SK-N-SH (cell line): ENCODE data around the gene PDF. TPM values are rescaled to one million over a fixed set of nuclear protein-coding genes. Genes with fewer than 3 reads are reported as not detected.

Experiments
- CTCF ChIA-PET: fragments of 300-600, 350-600 bp; formaldehyde crosslinking; extraction: SDS; loops from one replicate; lab custom pipeline; 2021; lab: Yijun Ruan, JAX
- POLR2A ChIA-PET: fragments of 350-600 bp; sonication (Branson Sonifier 250); formaldehyde crosslinking; extraction: SDS; loops from one replicate; lab custom pipeline; 2020; ENCODE audit warnings: antibody characterized with exemption, inconsistent platforms; lab: Yijun Ruan, JAX
- DNase-seq: peaks from one replicate; pipeline ENCODE4 v3.0.0; 2012
- H2AFZ ChIP-seq: fragments of 200-600 bp; sonication (generic); 2 replicates; pipeline ENCODE4 v1.8.1; 2016; ENCODE audit warnings: antibody characterized with exemption, mild to moderate bottlenecking, low read depth
- H3F3A ChIP-seq: fragments of 200-600 bp; sonication (generic); replicated peaks from 2 replicates; pipeline ENCODE3; 2016; ENCODE audit warnings: antibody characterized with exemption, mild to moderate bottlenecking; ENCODE audit not compliant: insufficient read depth
- H3K27ac ChIP-seq, 2 experiments: fragments of 200-500 bp in 1 of 2; fragments of 200-600 bp in 1 of 2; sonication (Bioruptor generic) in 1 of 2; sonication (generic), shearing (Covaris generic) in 1 of 2; 2 replicates each; pipeline versions ENCODE4 v1.5.1 to v1.6.1; 2014 to 2016; ENCODE audit warnings: low read depth in 2 of 2, inconsistent platforms in 1 of 2, low read length in 1 of 2, mild to moderate bottlenecking in 1 of 2, mixed read lengths in 1 of 2
- H3K27me3 ChIP-seq: fragments of 200-600 bp; sonication (generic), shearing (Covaris generic); 2 replicates; pipeline ENCODE4 v1.6.1; 2016; ENCODE audit warnings: mixed run types; ENCODE audit not compliant: insufficient read depth
- H3K36me3 ChIP-seq, 2 experiments: fragments of 200-500 bp in 1 of 2; fragments of 200-600 bp in 1 of 2; sonication (Bioruptor generic) in 1 of 2; sonication (generic) in 1 of 2; replicated peaks in 1 of 2; 2 replicates each; pipeline versions ENCODE3 to v1.5.1; 2014 to 2016; ENCODE audit warnings: low read length in 1 of 2, mild to moderate bottlenecking in 1 of 2; ENCODE audit not compliant: insufficient read depth in 2 of 2, control insufficient read depth in 1 of 2
- H3K4me1 ChIP-seq, 2 experiments: fragments of 200-500 bp in 1 of 2; fragments of 200-600 bp in 1 of 2; sonication (Bioruptor generic) in 1 of 2; sonication (generic), shearing (Covaris generic) in 1 of 2; 2 replicates each; pipeline versions ENCODE4 v1.5.1 to v1.6.1; 2014 to 2016; ENCODE audit warnings: low read depth in 1 of 2, low read length in 1 of 2, mixed run types in 1 of 2; ENCODE audit not compliant: insufficient read depth in 2 of 2, control insufficient read depth in 1 of 2
- H3K4me2 ChIP-seq: fragments of 200-600 bp; sonication (generic), shearing (Covaris generic); 2 replicates; pipeline ENCODE4 v1.6.1; 2017; ENCODE audit warnings: mixed run types
- H3K4me3 ChIP-seq, 2 experiments: fragments of 200-500 bp in 1 of 2; fragments of 200-600 bp in 1 of 2; sonication (Bioruptor generic) in 1 of 2; sonication (generic), shearing (Covaris generic) in 1 of 2; 2 replicates each; pipeline versions ENCODE4 v1.5.1 to v1.8.1; 2014 to 2016; ENCODE audit warnings: low read depth in 2 of 2, inconsistent platforms in 1 of 2, low read length in 1 of 2, mild to moderate bottlenecking in 1 of 2, mixed read lengths in 1 of 2, moderate library complexity in 1 of 2
- H3K79me2 ChIP-seq: fragments of 200-600 bp; sonication (generic); 2 replicates; pipeline ENCODE4 v1.8.1; 2017; ENCODE audit warnings: mild to moderate bottlenecking; ENCODE audit not compliant: insufficient read depth
- H3K9ac ChIP-seq: fragments of 200-600 bp; sonication (generic); 2 replicates; pipeline ENCODE4 v1.6.1; 2017; ENCODE audit warnings: mixed run types
- H3K9me2 ChIP-seq: fragments of 200-600 bp; sonication (generic); 2 replicates; pipeline ENCODE4 v1.6.1; 2017; ENCODE audit warnings: mixed run types
- H3K9me3 ChIP-seq: fragments of 200-600 bp; sonication (generic); 2 replicates; pipeline ENCODE4 v1.6.1; 2017; ENCODE audit warnings: mixed run types, mild to moderate bottlenecking, moderate library complexity
- H4K20me1 ChIP-seq: fragments of 200-600 bp; sonication (generic); 2 replicates; pipeline ENCODE4 v1.6.1; 2017; ENCODE audit warnings: mild to moderate bottlenecking, mixed run types; ENCODE audit not compliant: insufficient read depth
- ELF1 ChIP-seq: IDR thresholded peaks from 2 replicates; pipeline ENCODE4 v1.4.0; 2012
- EP300 ChIP-seq, 2 experiments: IDR thresholded peaks; 2 replicates each; pipeline versions ENCODE4 v1.4.0 to v1.6.1; 2012; ENCODE audit warnings: borderline replicate concordance in 1 of 2, low read depth in 1 of 2, low read length in 1 of 2
- EZH2phosphoT487 ChIP-seq: fragments of 200-600 bp; sonication (generic); IDR thresholded peaks from 2 replicates; pipeline ENCODE4 v1.6.1; 2017; ENCODE audit warnings: low read depth, mixed run types, mild to moderate bottlenecking, antibody characterized with exemption, moderate library complexity, borderline replicate concordance
- FOSL2 ChIP-seq: IDR thresholded peaks from 2 replicates; pipeline ENCODE4 v1.4.0; 2012; ENCODE audit warnings: low read depth, mild to moderate bottlenecking, moderate library complexity, borderline replicate concordance
- FOXJ3 ChIP-seq: sonication (generic); formaldehyde crosslinking; IDR thresholded peaks from 2 replicates; pipeline ENCODE4 v1.5.1; 2020; ENCODE audit warnings: mild to moderate bottlenecking, missing genetic modification reagents
- FOXM1 ChIP-seq: IDR thresholded peaks from 2 replicates; pipeline ENCODE4 v1.4.0; 2012; ENCODE audit warnings: low read depth, mild to moderate bottlenecking
- GATA2 ChIP-seq: sonication (generic); formaldehyde crosslinking; IDR thresholded peaks from 2 replicates; pipeline ENCODE4 v1.5.0; 2020; ENCODE audit warnings: mild to moderate bottlenecking, missing genetic modification reagents
- MEF2A ChIP-seq: IDR thresholded peaks from 2 replicates; pipeline ENCODE4 v1.4.0; 2012; ENCODE audit warnings: low read depth, borderline replicate concordance
- NFIC ChIP-seq: IDR thresholded peaks from 2 replicates; pipeline ENCODE4 v1.4.0; 2012; ENCODE audit warnings: borderline replicate concordance
- NRF1 ChIP-seq: IDR thresholded peaks from 2 replicates; pipeline ENCODE4 v1.6.1; 2012; ENCODE audit warnings: low read depth, mild to moderate bottlenecking, low read length
- POLR2AphosphoS5 ChIP-seq: IDR thresholded peaks from 2 replicates; pipeline ENCODE4 v1.6.1; 2012; ENCODE audit warnings: low read depth, low read length
- RAD21 ChIP-seq: IDR thresholded peaks from 2 replicates; pipeline ENCODE4 v1.6.1; 2012; ENCODE audit warnings: mild to moderate bottlenecking, low read length
- RCOR1 ChIP-seq: fragments of 150-350 bp; IDR thresholded peaks from 2 replicates; pipeline ENCODE4 v1.6.1; 2017; ENCODE audit warnings: antibody characterized with exemption, low read length
- SIN3A ChIP-seq: IDR thresholded peaks from 2 replicates; pipeline ENCODE4 v1.6.1; 2012; ENCODE audit warnings: low read depth, mild to moderate bottlenecking, low read length, moderate library complexity, borderline replicate concordance
- SMC3 ChIP-seq: IDR thresholded peaks from 2 replicates; pipeline ENCODE4 v1.6.1; 2012; ENCODE audit warnings: low read depth, low read length, improper control_type of control experiment
- TAF1 ChIP-seq: IDR thresholded peaks from 2 replicates; pipeline ENCODE4 v1.6.1; 2012; ENCODE audit warnings: low read depth, mild to moderate bottlenecking, low read length, moderate library complexity, borderline replicate concordance
- TCF12 ChIP-seq: IDR thresholded peaks from 2 replicates; pipeline ENCODE4 v1.4.0; 2012
- whole genome bisulfite sequencing: methylation state at CpG from one replicate; pipeline ENCODE4 v1.1.6; 2017; ENCODE audit warnings: low lambda C conversion rate; 5-methylcytosine and 5-hydroxymethylcytosine counted together
- polyA plus RNA-seq, 3 experiments: library from polyadenylated mRNA; depleted of rRNA; stranded (reverse); fragments of >200 nt; gene quantifications; 2 replicates each; pipeline ENCODE4 v1.2.3, GENCODE V29; 2012
- TF ChIP-seq, protein P1 (sequence below): IDR thresholded peaks from 2 replicates; pipeline ENCODE4 v1.4.0; 2012; ENCODE audit warnings: low read depth, borderline replicate concordance
- TF ChIP-seq, protein P2 (sequence below): IDR thresholded peaks from 2 replicates; pipeline ENCODE4 v1.6.1; 2012; ENCODE audit warnings: mild to moderate bottlenecking, low read depth, low read length, moderate library complexity
- TF ChIP-seq, protein P3 (sequence below): IDR thresholded peaks from 2 replicates; pipeline ENCODE4; 2012

PDF gene
- polyA plus RNA-seq, 1 of the 3 experiments (the other 2 are of a cell fraction), result 22.0 TPM

DNA sequence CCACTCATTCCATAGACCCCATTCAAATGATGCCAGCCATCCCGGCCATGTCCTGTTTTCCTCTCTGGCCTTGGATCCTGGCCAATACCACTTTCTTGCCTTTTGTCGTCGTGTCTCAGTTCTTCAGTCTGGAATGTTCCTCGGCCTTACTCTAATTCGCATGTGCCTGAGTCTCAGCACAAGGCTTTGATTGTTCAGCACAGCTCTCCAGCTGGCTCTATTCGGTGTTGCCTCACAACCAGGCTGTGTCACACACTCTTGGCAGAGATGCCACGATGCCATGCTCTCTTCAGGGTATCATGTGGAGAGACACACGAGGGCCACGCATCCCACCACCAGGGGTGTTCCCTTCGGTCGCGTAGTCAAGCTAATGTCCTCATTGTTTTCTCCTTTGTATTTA lies 21.1 kb downstream of the PDF start:
- CTCF ChIA-PET, result no interaction called here
- no peak overlapping the region for H3K4me2 ChIP-seq
- 95% methylated on average over 12 of the region's 12 CpGs for WGBS
- POLR2A ChIA-PET, result no interaction called here
- no peaks in the 10 kb centered on the region for H3K27me3 ChIP-seq
- H3K36me3 ChIP-seq, result peaks cover 6 to 16% of the 10 kb centered on the region in 2 experiments
- no peak overlapping the region for H3K4me3 ChIP-seq
- peaks cover 5% of the 10 kb centered on the region; the same call in 1 of the 2 replicates for H4K20me1 ChIP-seq
- TF ChIP-seq TAF1 (no peak), EP300 (IDR thresholded peaks at IDR 0.05; ENCODE audit: borderline replicate concordance in 1 of 2, low read depth in 1 of 2, low read length in 1 of 2) (no peak)
- TF ChIP-seq, all 33 proteins: peak for 0
- H3K9me3 ChIP-seq, result no peaks in the 10 kb centered on the region
- H2AFZ ChIP-seq, result no peak overlapping the region
- H3K9ac ChIP-seq, result no peak overlapping the region
- no peaks in the 10 kb centered on the region for H3K9me2 ChIP-seq
- DNase-seq, result no peak
- no peak overlapping the region for H3K27ac ChIP-seq
- H3F3A ChIP-seq, result peaks cover 23% of the 10 kb centered on the region
- peaks cover 29% of the 10 kb centered on the region for H3K79me2 ChIP-seq
- peaks cover 0 to 5% of the 10 kb centered on the region in 2 experiments; a peak in 1 of 4 replicates for H3K4me1 ChIP-seq

DNA sequence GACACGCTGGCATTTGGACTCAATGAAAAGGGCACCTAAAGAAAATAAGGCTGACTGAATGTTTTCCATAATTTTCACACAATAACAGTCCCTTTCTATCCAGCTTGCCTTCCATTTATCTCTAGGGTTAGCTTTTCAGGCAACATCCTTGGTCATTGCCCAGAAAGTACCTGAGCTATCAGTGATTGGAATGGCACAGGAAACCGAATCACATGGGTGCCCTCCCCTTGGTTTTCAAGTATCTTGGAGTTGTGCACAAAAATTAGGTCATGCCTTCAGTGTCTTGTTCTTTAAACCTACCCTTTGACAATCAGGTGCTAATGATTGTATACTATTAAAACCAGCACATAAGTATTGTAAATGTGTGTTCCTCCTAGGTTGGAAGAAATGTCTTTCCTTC lies 22.5 kb downstream of the PDF start:
- no peaks in the 10 kb centered on the region for H3K9me2 ChIP-seq
- H3K79me2 ChIP-seq, result peaks cover 14% of the 10 kb centered on the region
- ChIA-PET CTCF (interaction anchor here (1.3 kb wide), 1 partner anchor 158 kb away, joined by 4 read pairs; no protein-coding TSS in a partner anchor), POLR2A (no interaction called here)
- H3K4me1 ChIP-seq, result peaks cover 0 to 5% of the 10 kb centered on the region in 2 experiments; a peak in 1 of 4 replicates
- H3K4me2 ChIP-seq, result no peak overlapping the region
- H3K9me3 ChIP-seq, result no peaks in the 10 kb centered on the region
- no peak overlapping the region for H3K27ac ChIP-seq
- peaks cover 23% of the 10 kb centered on the region for H3F3A ChIP-seq
- peaks cover 5% of the 10 kb centered on the region; the same call in 1 of the 2 replicates for H4K20me1 ChIP-seq
- DNase-seq, result no peak
- no peaks in the 10 kb centered on the region for H3K27me3 ChIP-seq
- H3K9ac ChIP-seq, result no peak overlapping the region
- no peak overlapping the region for H2AFZ ChIP-seq
- 93% methylated on average over 2 of the region's 2 CpGs for WGBS
- no peak overlapping the region for H3K4me3 ChIP-seq
- peaks cover 7 to 14% of the 10 kb centered on the region in 2 experiments for H3K36me3 ChIP-seq
- TF ChIP-seq POLR2AphosphoS5, result no peak
- no peak for TF ChIP-seq NRF1
- TF ChIP-seq TAF1, result no peak
- no peak for TF ChIP-seq GATA2 (CRISPR knock-in tag)
- no peak for TF ChIP-seq RCOR1
- no peak for TF ChIP-seq MEF2A
- no peak for TF ChIP-seq RAD21
- no peak for TF ChIP-seq FOSL2
- TF ChIP-seq, protein P1, sequence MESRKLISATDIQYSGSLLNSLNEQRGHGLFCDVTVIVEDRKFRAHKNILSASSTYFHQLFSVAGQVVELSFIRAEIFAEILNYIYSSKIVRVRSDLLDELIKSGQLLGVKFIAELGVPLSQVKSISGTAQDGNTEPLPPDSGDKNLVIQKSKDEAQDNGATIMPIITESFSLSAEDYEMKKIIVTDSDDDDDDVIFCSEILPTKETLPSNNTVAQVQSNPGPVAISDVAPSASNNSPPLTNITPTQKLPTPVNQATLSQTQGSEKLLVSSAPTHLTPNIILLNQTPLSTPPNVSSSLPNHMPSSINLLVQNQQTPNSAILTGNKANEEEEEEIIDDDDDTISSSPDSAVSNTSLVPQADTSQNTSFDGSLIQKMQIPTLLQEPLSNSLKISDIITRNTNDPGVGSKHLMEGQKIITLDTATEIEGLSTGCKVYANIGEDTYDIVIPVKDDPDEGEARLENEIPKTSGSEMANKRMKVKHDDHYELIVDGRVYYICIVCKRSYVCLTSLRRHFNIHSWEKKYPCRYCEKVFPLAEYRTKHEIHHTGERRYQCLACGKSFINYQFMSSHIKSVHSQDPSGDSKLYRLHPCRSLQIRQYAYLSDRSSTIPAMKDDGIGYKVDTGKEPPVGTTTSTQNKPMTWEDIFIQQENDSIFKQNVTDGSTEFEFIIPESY, result no peak
- no peak for TF ChIP-seq NFIC
- TF ChIP-seq, protein P2, sequence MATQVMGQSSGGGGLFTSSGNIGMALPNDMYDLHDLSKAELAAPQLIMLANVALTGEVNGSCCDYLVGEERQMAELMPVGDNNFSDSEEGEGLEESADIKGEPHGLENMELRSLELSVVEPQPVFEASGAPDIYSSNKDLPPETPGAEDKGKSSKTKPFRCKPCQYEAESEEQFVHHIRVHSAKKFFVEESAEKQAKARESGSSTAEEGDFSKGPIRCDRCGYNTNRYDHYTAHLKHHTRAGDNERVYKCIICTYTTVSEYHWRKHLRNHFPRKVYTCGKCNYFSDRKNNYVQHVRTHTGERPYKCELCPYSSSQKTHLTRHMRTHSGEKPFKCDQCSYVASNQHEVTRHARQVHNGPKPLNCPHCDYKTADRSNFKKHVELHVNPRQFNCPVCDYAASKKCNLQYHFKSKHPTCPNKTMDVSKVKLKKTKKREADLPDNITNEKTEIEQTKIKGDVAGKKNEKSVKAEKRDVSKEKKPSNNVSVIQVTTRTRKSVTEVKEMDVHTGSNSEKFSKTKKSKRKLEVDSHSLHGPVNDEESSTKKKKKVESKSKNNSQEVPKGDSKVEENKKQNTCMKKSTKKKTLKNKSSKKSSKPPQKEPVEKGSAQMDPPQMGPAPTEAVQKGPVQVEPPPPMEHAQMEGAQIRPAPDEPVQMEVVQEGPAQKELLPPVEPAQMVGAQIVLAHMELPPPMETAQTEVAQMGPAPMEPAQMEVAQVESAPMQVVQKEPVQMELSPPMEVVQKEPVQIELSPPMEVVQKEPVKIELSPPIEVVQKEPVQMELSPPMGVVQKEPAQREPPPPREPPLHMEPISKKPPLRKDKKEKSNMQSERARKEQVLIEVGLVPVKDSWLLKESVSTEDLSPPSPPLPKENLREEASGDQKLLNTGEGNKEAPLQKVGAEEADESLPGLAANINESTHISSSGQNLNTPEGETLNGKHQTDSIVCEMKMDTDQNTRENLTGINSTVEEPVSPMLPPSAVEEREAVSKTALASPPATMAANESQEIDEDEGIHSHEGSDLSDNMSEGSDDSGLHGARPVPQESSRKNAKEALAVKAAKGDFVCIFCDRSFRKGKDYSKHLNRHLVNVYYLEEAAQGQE, result no peak
- no peak for TF ChIP-seq EZH2phosphoT487
- no peak for TF ChIP-seq ELF1
- TF ChIP-seq EP300 (IDR thresholded peaks at IDR 0.05; ENCODE audit: borderline replicate concordance in 1 of 2, low read depth in 1 of 2, low read length in 1 of 2), result no peak
- TF ChIP-seq FOXJ3 (CRISPR knock-in tag), result no peak
- no peak for TF ChIP-seq FOXM1
- TF ChIP-seq SIN3A, result no peak
- TF ChIP-seq, protein P3, sequence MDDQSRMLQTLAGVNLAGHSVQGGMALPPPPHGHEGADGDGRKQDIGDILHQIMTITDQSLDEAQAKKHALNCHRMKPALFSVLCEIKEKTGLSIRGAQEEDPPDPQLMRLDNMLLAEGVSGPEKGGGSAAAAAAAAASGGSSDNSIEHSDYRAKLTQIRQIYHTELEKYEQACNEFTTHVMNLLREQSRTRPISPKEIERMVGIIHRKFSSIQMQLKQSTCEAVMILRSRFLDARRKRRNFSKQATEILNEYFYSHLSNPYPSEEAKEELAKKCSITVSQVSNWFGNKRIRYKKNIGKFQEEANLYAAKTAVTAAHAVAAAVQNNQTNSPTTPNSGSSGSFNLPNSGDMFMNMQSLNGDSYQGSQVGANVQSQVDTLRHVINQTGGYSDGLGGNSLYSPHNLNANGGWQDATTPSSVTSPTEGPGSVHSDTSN, result no peak
- TF ChIP-seq TCF12, result no peak
- TF ChIP-seq SMC3, result no peak
